ENCODE measurements around the gene ELP5.

ELP5 gene

DNA sequence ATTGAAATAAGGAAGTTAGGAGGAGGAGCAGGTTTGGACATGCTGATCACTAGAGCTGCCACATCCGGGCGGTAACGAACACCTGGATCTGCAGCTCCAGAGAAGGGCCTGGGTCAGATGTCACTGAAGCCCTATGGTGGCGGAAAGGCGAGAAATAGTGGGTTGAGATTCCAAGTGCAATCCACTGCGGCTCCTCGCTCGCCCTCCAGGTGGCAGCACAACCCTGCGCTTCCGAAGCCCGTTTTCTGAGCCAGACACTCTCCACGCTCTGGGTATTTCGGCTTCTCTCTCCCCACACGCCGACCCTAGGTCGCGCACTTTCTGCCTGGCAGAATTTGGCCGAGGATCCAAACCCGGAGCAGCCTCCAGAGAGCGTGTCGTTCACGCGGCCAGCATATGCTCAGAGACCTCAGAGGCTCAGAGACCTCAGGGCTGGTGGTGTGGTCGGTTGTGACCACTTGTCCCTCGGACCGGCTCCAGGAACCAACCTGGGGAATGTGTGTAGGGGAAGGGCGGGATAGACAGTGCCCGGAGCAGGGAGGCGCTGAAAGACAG lies 28.6 kb downstream of the ELP5 start:
- Histone ChIP-seq H3K27me3 (ENCODE audit: insufficient read depth, low read length) (peaks cover 6% of the 10 kb centered on the region), H4K8ac (ENCODE audit: low read depth, low read length) (no peak overlapping the region), H2AK5ac (ENCODE audit: low read length) (no peak overlapping the region), H2BK12ac (ENCODE audit: low read length) (no peak overlapping the region), H3K36me3 (ENCODE audit: control insufficient read depth in 1 of 2, insufficient read depth in 2 of 2, low read length in 2 of 2) (no peaks in the 10 kb centered on the region), H2AFZ (ENCODE audit: insufficient read depth, low read length, poor library complexity) (peak overlapping the region; percentile 17), H3K4ac (ENCODE audit: low read depth, low read length) (no peak overlapping the region), H3K79me2 (ENCODE audit: control insufficient read depth, insufficient read depth, low read length, poor library complexity) (no peaks in the 10 kb centered on the region), H3K4me2 (ENCODE audit: low read length) (peak overlapping the region; percentile 78), H4K12ac (ENCODE audit: low read depth, low read length) (no peak overlapping the region), H3K27ac (ENCODE audit: low read depth, low read length) (no peak overlapping the region), H2BK120ac (ENCODE audit: insufficient read depth, low read length, poor library complexity) (no peak overlapping the region), H2BK5ac (ENCODE audit: low read depth, low read length, poor library complexity) (no peak overlapping the region), H3K79me1 (ENCODE audit: low read length) (no peaks in the 10 kb centered on the region), H3K9me3 (ENCODE audit: insufficient read depth, low read depth, low read length) (no peaks in the 10 kb centered on the region), H3K18ac (ENCODE audit: low read length) (no peak overlapping the region), H3K23ac (ENCODE audit: low read length) (no peak overlapping the region), H3K14ac (ENCODE audit: low read length) (no peak overlapping the region), H3K4me3 (ENCODE audit: low read depth, low read length) (no peak overlapping the region), H4K91ac (ENCODE audit: low read depth, low read length) (no peak overlapping the region), H3K9ac (ENCODE audit: low read length) (no peak overlapping the region), H3K4me1 (ENCODE audit: control insufficient read depth in 1 of 2, insufficient read depth in 2 of 2, low read length in 2 of 2) (peaks cover 16% of the 10 kb centered on the region in 2 experiments)
- no CpG with 5 or more reads among the region's 29 CpGs for WGBS (ENCODE audit: extremely low coverage, insufficient coverage, insufficient read length)
- peak; percentile 95 to 98 for DNase-seq

DNA sequence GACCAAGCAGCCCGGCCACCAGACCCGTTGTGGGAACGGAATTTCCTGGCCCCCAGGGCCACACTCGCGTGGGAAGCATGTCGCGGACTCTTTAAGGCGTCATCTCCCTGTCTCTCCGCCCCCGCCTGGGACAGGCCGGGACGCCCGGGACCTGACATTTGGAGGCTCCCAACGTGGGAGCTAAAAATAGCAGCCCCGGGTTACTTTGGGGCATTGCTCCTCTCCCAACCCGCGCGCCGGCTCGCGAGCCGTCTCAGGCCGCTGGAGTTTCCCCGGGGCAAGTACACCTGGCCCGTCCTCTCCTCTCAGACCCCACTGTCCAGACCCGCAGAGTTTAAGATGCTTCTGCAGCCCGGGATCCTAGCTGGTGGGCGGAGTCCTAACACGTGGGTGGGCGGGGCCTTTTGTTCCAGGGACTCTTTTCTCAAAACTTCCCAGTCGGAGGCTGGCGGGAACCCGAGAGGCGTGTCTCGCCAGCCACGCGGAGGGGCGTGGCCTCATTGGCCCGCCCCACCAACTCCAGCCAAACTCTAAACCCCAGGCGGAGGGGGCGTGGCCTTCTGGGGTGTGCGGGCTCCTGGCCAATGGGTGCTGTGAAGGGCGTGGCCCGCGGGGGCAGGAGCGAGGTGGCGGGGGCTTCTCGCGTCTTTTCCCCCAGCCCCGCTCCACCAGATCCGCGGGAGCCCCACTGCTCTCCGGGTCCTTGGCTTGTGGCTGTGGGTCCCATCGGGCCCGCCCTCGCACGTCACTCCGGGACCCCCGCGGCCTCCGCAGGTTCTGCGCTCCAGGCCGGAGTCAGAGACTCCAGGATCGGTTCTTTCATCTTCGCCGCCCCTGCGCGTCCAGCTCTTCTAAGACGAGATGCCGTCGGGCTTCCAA lies 29.3 kb downstream of the ELP5 start, which contains the start of gene SLC2A4:
SLC2A4 (plus strand) TSS at position 645 of the 879 bp plus-strand sequence; CDS start at position 862, 217 bp downstream.
- H2BK5ac ChIP-seq (ENCODE audit: low read depth, low read length, poor library complexity): no peak within 1 kb of the TSS
- peaks cover 16% of the 10 kb centered on the region in 2 experiments for H3K4me1 ChIP-seq (ENCODE audit: control insufficient read depth in 1 of 2, insufficient read depth in 2 of 2, low read length in 2 of 2)
- no peak within 1 kb of the TSS for H3K4ac ChIP-seq (ENCODE audit: low read depth, low read length)
- peak within 1 kb of the TSS; percentile 45 for H3K4me3 ChIP-seq (ENCODE audit: low read depth, low read length)
- H3K27ac ChIP-seq (ENCODE audit: low read depth, low read length): no peak within 1 kb of the TSS
- H3K14ac ChIP-seq (ENCODE audit: low read length): no peak within 1 kb of the TSS
- H3K9ac ChIP-seq (ENCODE audit: low read length): no peak within 1 kb of the TSS
- H3K27me3 ChIP-seq (ENCODE audit: insufficient read depth, low read length): peaks cover 6% of the 10 kb centered on the region
- no peak within 1 kb of the TSS for H4K12ac ChIP-seq (ENCODE audit: low read depth, low read length)
- peak within 1 kb of the TSS; percentile 73 for H2AFZ ChIP-seq (ENCODE audit: insufficient read depth, low read length, poor library complexity)
- no peak within 1 kb of the TSS for H3K18ac ChIP-seq (ENCODE audit: low read length)
- peak within 1 kb of the TSS; percentile 78 for H3K4me2 ChIP-seq (ENCODE audit: low read length)
- H4K91ac ChIP-seq (ENCODE audit: low read depth, low read length): no peak within 1 kb of the TSS
- H3K79me1 ChIP-seq (ENCODE audit: low read length): no peaks in the 10 kb centered on the region
- no peak within 1 kb of the TSS for H2BK12ac ChIP-seq (ENCODE audit: low read length)
- H2AK5ac ChIP-seq (ENCODE audit: low read length): no peak within 1 kb of the TSS
- H4K8ac ChIP-seq (ENCODE audit: low read depth, low read length): no peak within 1 kb of the TSS
- no CpG with 5 or more reads among the region's 71 CpGs for WGBS (ENCODE audit: extremely low coverage, insufficient coverage, insufficient read length)
- H3K79me2 ChIP-seq (ENCODE audit: control insufficient read depth, insufficient read depth, low read length, poor library complexity): no peaks in the 10 kb centered on the region
- H3K36me3 ChIP-seq (ENCODE audit: control insufficient read depth in 1 of 2, insufficient read depth in 2 of 2, low read length in 2 of 2): no peaks in the 10 kb centered on the region
- H2BK120ac ChIP-seq (ENCODE audit: insufficient read depth, low read length, poor library complexity): no peak within 1 kb of the TSS
- H3K9me3 ChIP-seq (ENCODE audit: insufficient read depth, low read depth, low read length): no peaks in the 10 kb centered on the region
- H3K23ac ChIP-seq (ENCODE audit: low read length): no peak within 1 kb of the TSS
- DNase-seq: peak; percentile 98

DNA sequence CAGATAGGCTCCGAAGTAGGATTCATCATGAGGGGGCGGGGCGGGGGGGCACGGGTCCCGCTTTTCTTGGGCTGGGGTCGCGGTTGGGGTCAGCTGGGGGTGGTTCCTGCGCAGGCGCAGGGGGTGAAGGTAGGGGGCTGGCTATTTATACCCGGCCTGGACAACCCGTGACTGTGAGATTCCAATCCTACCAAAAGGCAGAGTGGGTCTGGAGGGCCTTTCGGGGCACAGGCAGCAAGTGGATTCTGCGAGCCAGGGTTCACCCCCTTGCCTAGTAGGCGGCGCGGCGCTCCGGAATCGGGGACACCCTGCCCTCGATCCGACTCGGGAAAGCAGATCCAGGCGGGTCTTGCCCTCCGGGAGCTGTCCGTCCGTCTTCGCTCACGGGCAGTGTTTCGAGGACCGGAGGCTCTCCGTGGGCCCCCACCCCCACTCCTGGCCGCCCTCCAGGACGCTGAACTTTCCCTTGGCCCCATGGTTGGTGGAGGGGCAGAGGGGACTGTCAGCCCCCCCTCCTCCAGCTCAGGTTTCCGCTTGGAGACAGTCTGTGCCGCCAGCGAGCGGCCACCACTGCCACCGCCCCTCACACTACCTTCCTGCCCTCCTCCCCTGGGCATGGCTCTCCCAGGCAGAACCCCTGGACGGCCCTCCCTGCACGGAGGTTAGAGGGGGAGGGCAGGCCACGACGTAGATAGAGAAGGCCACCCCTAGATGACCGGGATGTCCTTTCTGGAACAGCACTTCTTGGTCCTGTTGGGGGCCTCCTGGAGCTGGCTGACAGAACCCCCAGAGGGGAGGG lies 30.1 kb downstream of the ELP5 start:
- Histone ChIP-seq H2BK5ac (ENCODE audit: low read depth, low read length, poor library complexity) (no peak overlapping the region), H2BK120ac (ENCODE audit: insufficient read depth, low read length, poor library complexity) (no peak overlapping the region), H3K27ac (ENCODE audit: low read depth, low read length) (no peak overlapping the region), H4K91ac (ENCODE audit: low read depth, low read length) (no peak overlapping the region), H3K79me2 (ENCODE audit: control insufficient read depth, insufficient read depth, low read length, poor library complexity) (no peaks in the 10 kb centered on the region), H2AK5ac (ENCODE audit: low read length) (no peak overlapping the region), H3K36me3 (ENCODE audit: control insufficient read depth in 1 of 2, insufficient read depth in 2 of 2, low read length in 2 of 2) (no peaks in the 10 kb centered on the region), H2BK12ac (ENCODE audit: low read length) (no peak overlapping the region), H4K12ac (ENCODE audit: low read depth, low read length) (no peak overlapping the region), H3K23ac (ENCODE audit: low read length) (no peak overlapping the region), H3K79me1 (ENCODE audit: low read length) (no peaks in the 10 kb centered on the region), H4K8ac (ENCODE audit: low read depth, low read length) (no peak overlapping the region), H3K4me3 (ENCODE audit: low read depth, low read length) (peak overlapping the region; percentile 27), H3K4ac (ENCODE audit: low read depth, low read length) (no peak overlapping the region), H3K9me3 (ENCODE audit: insufficient read depth, low read depth, low read length) (no peaks in the 10 kb centered on the region), H3K18ac (ENCODE audit: low read length) (no peak overlapping the region), H3K14ac (ENCODE audit: low read length) (no peak overlapping the region), H3K4me2 (ENCODE audit: low read length) (peak overlapping the region; percentile 78), H3K9ac (ENCODE audit: low read length) (no peak overlapping the region), H2AFZ (ENCODE audit: insufficient read depth, low read length, poor library complexity) (peak overlapping the region; percentile 73), H3K4me1 (ENCODE audit: control insufficient read depth in 1 of 2, insufficient read depth in 2 of 2, low read length in 2 of 2) (peaks cover 16% of the 10 kb centered on the region in 2 experiments), H3K27me3 (ENCODE audit: insufficient read depth, low read length) (peaks cover 6% of the 10 kb centered on the region)
- DNase-seq: no peak
- no CpG with 5 or more reads among the region's 43 CpGs for WGBS (ENCODE audit: extremely low coverage, insufficient coverage, insufficient read length)

DNA sequence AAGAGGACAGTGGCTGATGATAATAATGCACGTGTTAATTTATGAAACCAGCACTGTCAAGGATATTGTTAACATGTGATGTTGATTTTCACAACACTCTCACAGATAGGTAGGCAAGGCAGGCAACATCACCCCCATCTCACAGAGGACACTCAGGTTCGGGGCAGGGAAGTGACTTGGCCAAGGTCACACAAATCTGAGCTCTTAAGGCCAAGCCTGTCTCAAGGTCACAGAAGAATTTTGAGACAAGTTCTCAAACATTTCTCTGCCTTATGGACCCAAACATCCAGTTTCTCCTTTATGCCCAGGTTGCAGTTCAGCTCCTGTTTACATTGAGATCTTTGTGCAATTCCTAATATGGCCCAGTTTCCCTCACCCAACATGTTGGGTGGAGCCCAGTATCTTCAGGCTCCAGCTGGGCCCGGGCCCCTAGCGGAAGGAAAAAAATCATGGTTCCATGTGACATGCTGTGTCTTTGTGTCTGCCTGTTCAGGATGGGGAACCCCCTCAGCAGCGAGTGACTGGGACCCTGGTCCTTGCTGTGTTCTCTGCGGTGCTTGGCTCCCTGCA lies 30.8 kb downstream of the ELP5 start:
- Histone ChIP-seq H2BK5ac (ENCODE audit: low read depth, low read length, poor library complexity) (no peak overlapping the region), H4K91ac (ENCODE audit: low read depth, low read length) (no peak overlapping the region), H3K36me3 (ENCODE audit: control insufficient read depth in 1 of 2, insufficient read depth in 2 of 2, low read length in 2 of 2) (no peaks in the 10 kb centered on the region), H2BK120ac (ENCODE audit: insufficient read depth, low read length, poor library complexity) (no peak overlapping the region), H3K4ac (ENCODE audit: low read depth, low read length) (no peak overlapping the region), H4K8ac (ENCODE audit: low read depth, low read length) (no peak overlapping the region), H3K79me1 (ENCODE audit: low read length) (no peaks in the 10 kb centered on the region), H3K79me2 (ENCODE audit: control insufficient read depth, insufficient read depth, low read length, poor library complexity) (no peaks in the 10 kb centered on the region), H3K9ac (ENCODE audit: low read length) (no peak overlapping the region), H3K4me3 (ENCODE audit: low read depth, low read length) (no peak overlapping the region), H3K27me3 (ENCODE audit: insufficient read depth, low read length) (peaks cover 6% of the 10 kb centered on the region), H3K18ac (ENCODE audit: low read length) (no peak overlapping the region), H3K4me2 (ENCODE audit: low read length) (no peak overlapping the region), H2AK5ac (ENCODE audit: low read length) (no peak overlapping the region), H3K14ac (ENCODE audit: low read length) (no peak overlapping the region), H3K23ac (ENCODE audit: low read length) (no peak overlapping the region), H3K4me1 (ENCODE audit: control insufficient read depth in 1 of 2, insufficient read depth in 2 of 2, low read length in 2 of 2) (peaks cover 16% of the 10 kb centered on the region in 2 experiments), H3K27ac (ENCODE audit: low read depth, low read length) (no peak overlapping the region), H4K12ac (ENCODE audit: low read depth, low read length) (no peak overlapping the region), H3K9me3 (ENCODE audit: insufficient read depth, low read depth, low read length) (no peaks in the 10 kb centered on the region), H2AFZ (ENCODE audit: insufficient read depth, low read length, poor library complexity) (no peak overlapping the region), H2BK12ac (ENCODE audit: low read length) (no peak overlapping the region)
- no peak for DNase-seq
- WGBS (ENCODE audit: extremely low coverage, insufficient coverage, insufficient read length): no CpG with 5 or more reads among the region's 6 CpGs

All from trophoblast cell (in vitro differentiated cells and primary cell).